AG09319 (cell line): ENCODE measurements around the gene PTPRD.

Source experiments
- DNase-seq: peaks from one replicate; pipeline ENCODE4 v3.0.0-alpha.2; 2010; ENCODE audit warnings: low read depth; ENCODE audit errors: extremely low read depth
- CTCF ChIP-seq: IDR thresholded peaks from 2 replicates; pipeline ENCODE4 v1.5.1; 2011; ENCODE audit warnings: low read depth, mild to moderate bottlenecking, inconsistent platforms, low read length, moderate library complexity

PTPRD gene

GRCh38 chr9:8637626-8638025 lies 1975.2 kb downstream of the PTPRD start:
- no peak for DNase-seq
- TF ChIP-seq CTCF = no peak

- DNase-seq = no peak
Observed at GRCh38 chr9:8633784-8634183, 1979.0 kb downstream of the PTPRD start.

GRCh38 chr9:8632493-8632892 lies 1980.3 kb downstream of the PTPRD start:
- no peak for TF ChIP-seq CTCF
- no peak for DNase-seq

More at GRCh38 chr9:8633784-8634183, 1979.0 kb downstream of the PTPRD start:
- TF ChIP-seq CTCF = no peak

GRCh38 chr9:8628791-8629190 lies 1984.0 kb downstream of the PTPRD start:
- no peak for DNase-seq
- TF ChIP-seq CTCF = no peak

- TF ChIP-seq CTCF = no peak
- DNase-seq = no peak
Observed at GRCh38 chr9:8627976-8628679, 1984.7 kb downstream of the PTPRD start.

GRCh38 chr9:8622871-8623270 lies 1989.9 kb downstream of the PTPRD start:
- TF ChIP-seq CTCF = no peak
- no peak for DNase-seq

GRCh38 chr9:8622222-8622802 lies 1990.5 kb downstream of the PTPRD start:
- no peak for DNase-seq
- no peak for TF ChIP-seq CTCF
